Measurements from ENCODE around the gene POLE2. TPM values are rescaled to one million over a fixed set of nuclear protein-coding genes. Genes with fewer than 3 reads are reported as not detected.

POLE2 gene
- total RNA-seq, 1 donor from 2014 or later = 6.7 TPM

GRCh38 chr14:49641697-49642129 lies 46.3 kb downstream of the POLE2 start:
- Mint-ChIP-seq H3K4me3 (ENCODE audit: unreplicated experiment) (no peak overlapping the region), H3K27ac (ENCODE audit: unreplicated experiment) (peak overlapping the region; percentile 10)
- no peak for DNase-seq (ENCODE audit: low spot score)

GRCh38 chr14:49640540-49641417 lies 47.2 kb downstream of the POLE2 start:
- Mint-ChIP-seq H3K4me3 (ENCODE audit: unreplicated experiment) (no peak overlapping the region), H3K27ac (ENCODE audit: unreplicated experiment) (no peak overlapping the region)
- no peak for DNase-seq (ENCODE audit: low spot score)

More at GRCh38 chr14:49641697-49642129, 46.3 kb downstream of the POLE2 start:
- peaks cover 3% of the 10 kb centered on the region for H3K4me1 Mint-ChIP-seq (ENCODE audit: unreplicated experiment)
- H3K9me3 Mint-ChIP-seq (ENCODE audit: unreplicated experiment) = no peaks in the 10 kb centered on the region
- TF ChIP-seq CTCF (IDR thresholded peaks at IDR 0.05; ENCODE audit: unreplicated experiment) = no peak
- peaks cover 14% of the 10 kb centered on the region for H3K36me3 Mint-ChIP-seq (ENCODE audit: low read depth, unreplicated experiment)
- H3K27me3 Mint-ChIP-seq (ENCODE audit: unreplicated experiment) = peaks cover 2% of the 10 kb centered on the region

GRCh38 chr14:49637534-49638078 lies 50.4 kb downstream of the POLE2 start:
- Mint-ChIP-seq H3K27ac (ENCODE audit: unreplicated experiment) (peak overlapping the region; percentile 64), H3K36me3 (ENCODE audit: low read depth, unreplicated experiment) (peaks cover 20% of the 10 kb centered on the region), H3K27me3 (ENCODE audit: unreplicated experiment) (peaks cover 17% of the 10 kb centered on the region), H3K9me3 (ENCODE audit: unreplicated experiment) (no peaks in the 10 kb centered on the region), H3K4me1 (ENCODE audit: unreplicated experiment) (peaks cover 12% of the 10 kb centered on the region), H3K4me3 (ENCODE audit: unreplicated experiment) (no peak overlapping the region)
- TF ChIP-seq CTCF (IDR thresholded peaks at IDR 0.05; ENCODE audit: unreplicated experiment) = no peak
- no peak for DNase-seq (ENCODE audit: low spot score)

More at GRCh38 chr14:49640540-49641417, 47.2 kb downstream of the POLE2 start:
- Mint-ChIP-seq H3K4me1 (ENCODE audit: unreplicated experiment) (peaks cover 4% of the 10 kb centered on the region), H3K36me3 (ENCODE audit: low read depth, unreplicated experiment) (peaks cover 17% of the 10 kb centered on the region), H3K9me3 (ENCODE audit: unreplicated experiment) (no peaks in the 10 kb centered on the region), H3K27me3 (ENCODE audit: unreplicated experiment) (peaks cover 6% of the 10 kb centered on the region)
- no peak for TF ChIP-seq CTCF (IDR thresholded peaks at IDR 0.05; ENCODE audit: unreplicated experiment)

- Mint-ChIP-seq H3K4me1 (ENCODE audit: unreplicated experiment) (peaks cover 15% of the 10 kb centered on the region), H3K4me3 (ENCODE audit: unreplicated experiment) (peak overlapping the region; percentile 15), H3K36me3 (ENCODE audit: low read depth, unreplicated experiment) (peaks cover 17% of the 10 kb centered on the region), H3K27me3 (ENCODE audit: unreplicated experiment) (peaks cover 19% of the 10 kb centered on the region), H3K9me3 (ENCODE audit: unreplicated experiment) (no peaks in the 10 kb centered on the region), H3K27ac (ENCODE audit: unreplicated experiment) (peak overlapping the region; percentile 16)
- DNase-seq (ENCODE audit: low spot score) = no peak
- TF ChIP-seq CTCF (IDR thresholded peaks at IDR 0.05; ENCODE audit: unreplicated experiment) = no peak
These were observed 51.1 kb downstream of the POLE2 start for GRCh38 chr14:49636866-49637265.

Data from endothelial cell (in vitro differentiated cells).